Spinal cord (tissue), 10 donors: ENCODE data around the gene FLNB. TPM values are rescaled to one million over a fixed set of nuclear protein-coding genes. Genes with fewer than 3 reads are reported as not detected.

ENCODE experiments used
- DNase-seq, 6 donors: peaks; one replicate each; pipeline versions ENCODE4 v3.0.0 to v3.0.0-alpha.2; 2013 to 2015; ENCODE audit warnings: low spot score in 6 of 6, low read depth in 4 of 6
- H3K27ac ChIP-seq: one replicate; pipeline ENCODE4 v1.5.1; 2013; ENCODE audit warnings: low read depth, low read length, control low read depth
- H3K27me3 ChIP-seq: one replicate; pipeline ENCODE4 v1.6.1; 2013; ENCODE audit warnings: low read length; ENCODE audit not compliant: control insufficient read depth, insufficient read depth
- H3K36me3 ChIP-seq: one replicate; pipeline ENCODE4 v1.6.1; 2013; ENCODE audit warnings: low read length; ENCODE audit not compliant: control insufficient read depth, insufficient read depth
- H3K4me1 ChIP-seq: one replicate; pipeline ENCODE4 v1.6.1; 2013; ENCODE audit warnings: low read length; ENCODE audit not compliant: control insufficient read depth, insufficient read depth
- H3K4me3 ChIP-seq: one replicate; pipeline ENCODE4 v1.5.1; 2013; ENCODE audit warnings: low read depth, low read length, control low read depth
- H3K9me3 ChIP-seq: one replicate; pipeline ENCODE4 v1.6.1; 2013; ENCODE audit warnings: low read length; ENCODE audit not compliant: control insufficient read depth, insufficient read depth
- WGBS: methylation state at CpG from one replicate; pipeline ENCODE4 v1.1.5; 2013; ENCODE audit warnings: missing lambda C conversion rate; ENCODE audit not compliant: insufficient coverage; 5-methylcytosine and 5-hydroxymethylcytosine counted together
- polyA plus RNA-seq, 2 donors: library from polyadenylated mRNA; unstranded; fragments of 120-200 nt; gene quantifications; one replicate each; pipeline ENCODE4 v1.2.1, GENCODE V29; 2013; ENCODE audit not compliant: insufficient read length in 2 of 2
- total RNA-seq, 2 donors: library from RNA; depleted of rRNA in 1 of 2; stranded (reverse); fragments of 120-200 nt in 1 of 2; fragments of >200 nt in 1 of 2; gene quantifications; one replicate each; pipeline versions ENCODE4 v1.2.3 to v1.2.4, GENCODE V29; 2013 to 2014
- donor health status: healthy.

Gene FLNB
- total and polyA plus RNA-seq, 4 donors = 46.1 to 251 (median 74.7) TPM

- Histone ChIP-seq H3K9me3 (no peaks in the 10 kb centered on the region), H3K27me3 (no peaks in the 10 kb centered on the region), H3K4me1 (peaks cover 28% of the 10 kb centered on the region), H3K36me3 (no peaks in the 10 kb centered on the region), H3K27ac (peak overlapping the region; percentile 1), H3K4me3 (no peak overlapping the region)
- 40% methylated on average over 11 of the region's 15 CpGs for WGBS
- no peak for DNase-seq
These were observed 51.4 kb downstream of the FLNB start for GRCh38 chr3:58059349-58060321.

GRCh38 chr3:58062472-58062871 lies 54.2 kb downstream of the FLNB start:
- Histone ChIP-seq H3K36me3 (no peaks in the 10 kb centered on the region), H3K27me3 (no peaks in the 10 kb centered on the region), H3K4me1 (peaks cover 37% of the 10 kb centered on the region), H3K27ac (no peak overlapping the region), H3K4me3 (no peak overlapping the region), H3K9me3 (no peaks in the 10 kb centered on the region)
- peak in 2 of 6 donors; percentile 28 to 35 for DNase-seq
- WGBS = 48% methylated on average over 4 of the region's 5 CpGs

- WGBS = 90% methylated on average over 10 of the region's 12 CpGs
- Histone ChIP-seq H3K36me3 (no peaks in the 10 kb centered on the region), H3K9me3 (no peaks in the 10 kb centered on the region), H3K27ac (no peak overlapping the region), H3K4me1 (peaks cover 43% of the 10 kb centered on the region), H3K27me3 (no peaks in the 10 kb centered on the region), H3K4me3 (no peak overlapping the region)
- DNase-seq = no peak
These were observed 55.0 kb downstream of the FLNB start for GRCh38 chr3:58063022-58063815.

- H3K4me1 ChIP-seq = peaks cover 45% of the 10 kb centered on the region
- no peak overlapping the region for H3K4me3 ChIP-seq
- H3K36me3 ChIP-seq = no peaks in the 10 kb centered on the region
- no peak overlapping the region for H3K27ac ChIP-seq
- H3K27me3 ChIP-seq = no peaks in the 10 kb centered on the region
- no peak for DNase-seq
- WGBS = 91% methylated on average over 7 of the region's 10 CpGs
- H3K9me3 ChIP-seq = no peaks in the 10 kb centered on the region
These were observed 56.9 kb downstream of the FLNB start for GRCh38 chr3:58064923-58065638.

- DNase-seq = peak in 1 of 6 donors; percentile 66
- no peaks in the 10 kb centered on the region for H3K36me3 ChIP-seq
- H3K9me3 ChIP-seq = no peaks in the 10 kb centered on the region
- no peak overlapping the region for H3K4me3 ChIP-seq
- WGBS = 57% methylated on average over 3 of the region's 6 CpGs
- H3K27ac ChIP-seq = no peak overlapping the region
- H3K27me3 ChIP-seq = no peaks in the 10 kb centered on the region
- peaks cover 42% of the 10 kb centered on the region for H3K4me1 ChIP-seq
These were observed 57.5 kb downstream of the FLNB start for GRCh38 chr3:58065700-58066167.

GRCh38 chr3:58066842-58067241 lies 58.6 kb downstream of the FLNB start:
- H3K9me3 ChIP-seq = no peaks in the 10 kb centered on the region
- H3K36me3 ChIP-seq = no peaks in the 10 kb centered on the region
- no peak overlapping the region for H3K27ac ChIP-seq
- 93% methylated on average over 2 of the region's 3 CpGs for WGBS
- H3K4me1 ChIP-seq = peaks cover 39% of the 10 kb centered on the region
- no peak overlapping the region for H3K4me3 ChIP-seq
- no peak for DNase-seq
- H3K27me3 ChIP-seq = no peaks in the 10 kb centered on the region

- DNase-seq = no peak
- H3K36me3 ChIP-seq = no peaks in the 10 kb centered on the region
- no peak overlapping the region for H3K27ac ChIP-seq
- H3K9me3 ChIP-seq = no peaks in the 10 kb centered on the region
- WGBS = 60% methylated on average over 2 of the region's 2 CpGs
- no peak overlapping the region for H3K4me3 ChIP-seq
- no peaks in the 10 kb centered on the region for H3K27me3 ChIP-seq
- H3K4me1 ChIP-seq = peaks cover 29% of the 10 kb centered on the region
These were observed 60.0 kb downstream of the FLNB start for GRCh38 chr3:58068122-58068809.

- no peak overlapping the region for H3K4me3 ChIP-seq
- no peaks in the 10 kb centered on the region for H3K27me3 ChIP-seq
- H3K4me1 ChIP-seq = peaks cover 16% of the 10 kb centered on the region
- DNase-seq = no peak
- no peaks in the 10 kb centered on the region for H3K9me3 ChIP-seq
- H3K27ac ChIP-seq = no peak overlapping the region
- H3K36me3 ChIP-seq = no peaks in the 10 kb centered on the region
- 97% methylated on average over 6 of the region's 7 CpGs for WGBS
These were observed 63.3 kb downstream of the FLNB start for GRCh38 chr3:58071480-58071971.
